MG63 (cell line): ENCODE results near the gene LTBP1. TPM values are rescaled to one million over a fixed set of nuclear protein-coding genes. Genes with fewer than 3 reads are reported as not detected.
"Not testable (repeated sequence)": the region's sequence is repeated elsewhere in the genome, so short reads cannot be mapped to it uniquely, and the experiment has no call there.

Experiments used
- DNase-seq: peaks from one replicate; pipeline ENCODE4 v3.0.0-alpha.2; 2020
- H3K27me3 ChIP-seq: fragments of 250-450 bp; sonication (Bioruptor Pico); 2 replicates; pipeline ENCODE4 v1.5.1; 2020; ENCODE audit warnings: mild to moderate bottlenecking, moderate library complexity
- H3K36me3 ChIP-seq: fragments of 250-450 bp; sonication (Bioruptor Pico); 2 replicates; pipeline ENCODE4 v1.5.1; 2020; ENCODE audit warnings: mild to moderate bottlenecking, moderate library complexity
- H3K4me3 ChIP-seq: fragments of 250-450 bp; sonication (Bioruptor Pico); 2 replicates; pipeline ENCODE4 v1.5.1; 2020; ENCODE audit warnings: mild to moderate bottlenecking, moderate library complexity
- H3K9me3 ChIP-seq: fragments of 250-450 bp; sonication (Bioruptor Pico); 2 replicates; pipeline ENCODE4 v1.5.1; 2020; ENCODE audit warnings: mild to moderate bottlenecking, moderate library complexity
- total RNA-seq: library from RNA; depleted of rRNA; stranded (reverse); fragments of >200 nt; shearing (Covaris generic); gene quantifications from 2 replicates; pipeline ENCODE4 v1.2.3, GENCODE V29; 2014; ENCODE audit warnings: low replicate concordance

Gene LTBP1
- total RNA-seq, 1 experiment from 2014 or later: 95.7 TPM

DNA sequence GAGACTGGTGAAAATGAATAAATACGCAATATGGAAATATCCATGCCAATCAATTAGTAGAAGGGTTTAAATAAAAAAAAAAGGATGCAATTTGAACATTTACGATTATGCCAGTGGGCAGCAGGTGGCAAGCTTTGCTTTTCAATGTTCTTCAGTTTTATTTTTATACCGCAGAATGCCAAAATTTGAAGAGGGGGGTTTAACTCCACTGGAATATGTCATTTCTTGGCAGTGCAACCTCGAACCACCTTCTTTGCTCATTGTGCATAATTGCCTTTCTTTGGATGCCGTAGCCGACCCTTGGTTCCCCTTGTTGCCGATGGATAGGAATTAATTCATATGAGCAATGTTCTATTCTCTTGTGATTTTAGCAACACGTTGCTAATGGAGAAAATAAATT lies 88.0 kb downstream of the LTBP1 start:
- DNase-seq: peak; percentile 38
- Histone ChIP-seq H3K27me3 (no peaks in the 10 kb centered on the region), H3K4me3 (no peak overlapping the region), H3K36me3 (no peaks in the 10 kb centered on the region), H3K9me3 (no peaks in the 10 kb centered on the region)

DNA sequence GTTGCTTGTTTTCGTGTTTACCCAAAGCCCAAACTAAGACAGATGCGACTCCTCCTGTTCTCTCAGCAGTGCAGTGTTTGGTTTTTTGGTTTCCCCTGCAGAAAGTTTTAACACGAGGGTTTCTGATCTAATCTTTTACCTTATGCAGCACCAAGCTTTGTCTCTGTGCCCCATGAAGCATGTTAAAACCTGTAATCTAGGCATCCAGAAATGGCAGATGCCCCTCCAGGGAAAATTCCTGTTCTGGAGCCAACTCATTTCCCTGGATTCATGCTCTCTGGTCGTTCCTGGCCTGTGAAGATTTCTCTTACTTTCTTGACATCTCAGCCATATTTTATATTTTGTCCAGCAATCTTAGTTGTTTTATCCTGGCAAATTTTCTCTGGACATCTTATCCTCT lies 91.5 kb downstream of the LTBP1 start:
- Histone ChIP-seq H3K9me3 (no peaks in the 10 kb centered on the region), H3K36me3 (no peaks in the 10 kb centered on the region), H3K27me3 (no peaks in the 10 kb centered on the region), H3K4me3 (no peak overlapping the region)
- no peak for DNase-seq

DNA sequence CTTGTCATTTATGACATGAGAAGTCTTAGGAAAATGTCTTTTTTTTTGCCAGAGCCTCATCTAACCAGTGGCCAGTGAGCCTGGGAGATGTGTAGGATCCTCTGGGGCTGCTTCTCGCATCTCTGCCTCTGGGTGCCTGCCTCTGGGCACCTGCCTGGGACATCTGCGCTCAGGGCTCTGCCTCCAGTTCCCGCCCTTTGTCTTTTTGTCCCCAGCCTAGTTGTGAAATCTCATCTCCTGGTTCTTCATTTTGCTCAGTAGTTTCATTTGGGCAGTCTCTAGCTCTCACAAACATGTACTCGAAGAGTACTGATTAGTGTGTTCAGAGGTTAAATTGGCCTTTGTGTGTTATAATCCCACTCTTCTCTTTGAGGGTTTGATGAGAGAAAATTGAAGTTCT lies 92.0 kb downstream of the LTBP1 start:
- no peak overlapping the region for H3K4me3 ChIP-seq
- H3K27me3 ChIP-seq: no peaks in the 10 kb centered on the region
- DNase-seq: no peak

DNA sequence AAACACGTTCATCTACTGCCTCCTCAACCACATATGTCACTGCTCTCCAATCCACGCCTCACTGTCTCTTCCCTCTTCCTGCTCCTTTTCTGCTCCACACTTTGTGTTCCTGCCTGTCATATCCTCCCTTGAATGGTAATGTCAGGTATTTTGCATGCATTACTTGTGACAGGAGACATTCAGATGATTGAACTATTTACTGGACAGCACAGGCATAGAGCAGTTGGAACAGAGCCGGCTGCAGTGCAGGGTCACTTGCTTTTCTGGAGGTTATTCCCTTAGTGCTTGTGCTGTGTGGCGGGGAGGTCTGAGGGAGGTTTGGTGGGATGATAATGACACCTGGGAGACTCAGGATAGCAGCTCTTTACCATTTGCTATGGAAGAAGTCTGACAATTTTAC lies 93.8 kb downstream of the LTBP1 start:
- H3K27me3 ChIP-seq: no peaks in the 10 kb centered on the region
- H3K9me3 ChIP-seq: no peaks in the 10 kb centered on the region
- no peak for DNase-seq
- H3K4me3 ChIP-seq: no peak overlapping the region
- no peaks in the 10 kb centered on the region for H3K36me3 ChIP-seq

More for the DNA sequence above, 92.0 kb downstream of the LTBP1 start:
- Histone ChIP-seq H3K36me3 (no peaks in the 10 kb centered on the region), H3K9me3 (no peaks in the 10 kb centered on the region)

DNA sequence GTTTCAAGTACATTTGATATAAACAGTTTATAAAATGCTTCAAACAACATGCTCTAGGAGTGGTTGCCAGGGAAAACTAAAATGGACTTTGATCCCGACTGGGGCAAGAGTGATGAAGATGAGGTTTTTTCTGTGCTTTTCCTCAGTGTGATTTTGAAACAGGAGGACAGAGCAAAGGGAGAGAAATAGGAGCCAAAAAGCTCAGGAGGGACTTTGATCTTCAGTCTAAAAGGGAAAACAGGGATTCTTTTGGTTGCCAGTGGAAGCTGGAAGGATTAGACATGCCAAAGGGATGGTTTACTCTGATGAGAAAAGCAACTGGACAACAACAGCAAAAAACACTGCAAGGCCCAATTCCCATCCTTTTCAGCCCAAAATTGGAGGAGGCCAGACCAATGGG lies 95.5 kb downstream of the LTBP1 start:
- Histone ChIP-seq H3K36me3 (no peaks in the 10 kb centered on the region), H3K4me3 (no peak overlapping the region), H3K9me3 (no peaks in the 10 kb centered on the region), H3K27me3 (no peaks in the 10 kb centered on the region)
- DNase-seq: no peak

DNA sequence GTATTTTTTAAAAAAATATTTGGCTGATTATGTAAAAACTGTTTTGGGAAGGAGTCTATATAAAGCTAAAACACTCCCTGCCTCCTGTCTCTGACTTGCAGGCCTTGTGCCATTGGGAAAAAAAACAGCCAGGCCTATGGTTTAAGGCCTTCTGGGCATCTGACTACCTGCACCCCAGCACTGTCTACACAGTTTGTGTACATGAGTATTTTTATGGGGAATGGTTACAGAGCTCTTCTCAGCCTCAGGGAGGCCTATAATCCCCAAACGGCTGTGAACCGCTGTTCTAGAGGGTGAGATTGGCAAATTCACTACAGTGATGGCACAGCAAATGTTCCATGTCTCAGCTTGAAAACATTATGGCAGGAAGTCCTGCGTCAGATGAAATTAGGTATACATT lies 96.1 kb downstream of the LTBP1 start:
- Histone ChIP-seq H3K9me3 (no peaks in the 10 kb centered on the region), H3K4me3 (no peak overlapping the region), H3K27me3 (no peaks in the 10 kb centered on the region), H3K36me3 (no peaks in the 10 kb centered on the region)
- DNase-seq: no peak

DNA sequence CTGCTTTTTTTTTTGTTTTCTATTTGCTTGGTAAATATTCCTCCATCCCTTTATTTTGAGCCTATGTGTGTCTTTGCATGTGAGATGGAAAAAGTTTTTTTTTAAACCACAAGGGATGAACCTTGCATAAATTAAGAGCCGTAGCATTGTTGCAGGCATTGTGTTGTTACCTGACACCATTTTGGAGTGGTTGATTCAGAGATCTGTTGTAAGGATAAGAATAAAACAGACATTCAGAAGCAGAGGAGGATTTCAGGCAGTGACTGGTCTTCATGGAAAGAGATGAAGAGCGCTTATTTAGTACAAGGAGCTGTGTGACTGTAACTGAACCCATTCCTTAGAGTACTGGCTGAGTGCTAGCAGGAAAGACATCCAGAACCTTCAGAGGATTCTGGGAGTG lies 101.2 kb downstream of the LTBP1 start:
- Histone ChIP-seq H3K9me3 (no peaks in the 10 kb centered on the region), H3K4me3 (no peak overlapping the region), H3K27me3 (no peaks in the 10 kb centered on the region), H3K36me3 (no peaks in the 10 kb centered on the region)
- DNase-seq: no peak

DNA sequence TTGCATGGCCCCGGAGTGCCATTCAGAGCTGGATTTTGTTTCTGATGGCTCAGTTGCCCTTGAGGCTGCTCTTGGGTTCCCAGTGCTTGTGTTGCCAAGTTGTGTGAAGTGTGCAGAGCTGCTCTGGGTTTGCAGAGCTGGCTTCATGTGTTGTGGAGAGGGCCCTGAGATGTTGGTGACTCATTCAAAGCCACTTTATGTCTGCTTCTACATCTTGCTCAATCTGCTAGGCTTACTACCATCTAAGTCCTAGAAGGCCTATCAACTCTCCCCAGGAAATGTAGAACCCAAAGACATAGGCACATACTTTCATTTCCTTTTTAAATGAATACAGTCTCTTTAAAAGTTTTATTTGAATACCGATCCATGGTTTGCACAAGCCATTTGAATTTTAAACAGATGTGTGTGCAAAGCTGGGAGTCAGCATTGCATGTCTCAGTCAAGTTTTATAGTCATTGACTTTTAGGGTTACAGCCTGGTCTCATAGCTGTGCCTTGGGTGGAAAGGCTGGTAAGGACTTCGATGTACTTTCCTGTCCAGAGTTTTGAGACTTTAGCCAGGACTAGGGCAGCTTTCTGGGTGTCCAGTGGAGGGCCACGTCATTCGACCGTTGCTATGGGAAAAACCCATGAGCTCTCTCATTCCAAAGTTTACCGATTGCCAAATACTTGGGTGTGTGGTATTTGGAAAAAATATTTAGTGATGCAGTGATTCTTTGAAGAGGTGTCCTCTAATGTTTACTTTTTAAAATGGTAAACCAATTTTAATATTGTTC lies 105.0 kb downstream of the LTBP1 start:
- Histone ChIP-seq H3K4me3 (no peak overlapping the region), H3K9me3 (0 out of 2 replicates have a peak, but pooled peaks cover 2% of the 10 kb centered on the region)
- peak; percentile 42 for DNase-seq

DNA sequence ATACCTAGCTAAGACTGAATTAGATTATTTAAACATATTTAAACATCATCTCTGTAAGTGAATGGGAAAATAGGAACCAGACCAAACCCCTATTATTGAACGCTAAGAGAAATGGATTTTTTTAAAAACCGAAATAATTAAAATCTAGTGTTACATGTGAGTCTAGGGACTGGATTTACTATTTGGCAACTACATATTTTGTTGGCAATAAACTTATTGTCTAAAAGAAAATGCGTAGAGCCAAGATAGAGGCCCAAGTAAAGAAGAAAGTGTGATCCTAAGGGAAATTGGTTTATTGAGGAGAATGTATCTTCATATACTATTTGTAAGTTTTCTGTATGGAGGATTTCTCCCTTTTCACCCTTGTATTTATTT lies 105.6 kb downstream of the LTBP1 start:
- Histone ChIP-seq H3K36me3 (no peaks in the 10 kb centered on the region), H3K4me3 (no peak overlapping the region), H3K27me3 (no peaks in the 10 kb centered on the region), H3K9me3 (0 out of 2 replicates have a peak, but pooled peaks cover 2% of the 10 kb centered on the region)
- DNase-seq: no peak

More for the DNA sequence above, 105.0 kb downstream of the LTBP1 start:
- no peaks in the 10 kb centered on the region for H3K36me3 ChIP-seq
- no peaks in the 10 kb centered on the region for H3K27me3 ChIP-seq

DNA sequence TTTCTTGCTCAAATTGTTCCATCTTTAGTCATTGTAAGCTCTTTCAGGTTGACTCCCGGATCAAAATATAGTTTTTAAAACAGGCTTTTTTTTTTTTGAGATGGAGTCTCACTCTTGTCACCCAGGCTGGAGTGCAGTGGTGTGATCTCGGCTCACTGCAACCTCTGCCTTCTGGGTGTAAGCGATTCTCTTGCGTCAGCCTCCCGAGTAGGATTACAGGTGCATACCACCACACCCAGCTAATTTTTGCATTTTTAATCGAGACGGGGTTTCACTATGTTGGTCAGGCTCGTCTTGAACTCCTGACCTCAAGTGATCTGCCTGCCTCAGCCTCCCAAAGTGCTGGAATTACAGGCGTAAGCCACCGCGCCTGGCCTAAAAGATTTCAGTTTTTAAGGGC lies 106.0 kb downstream of the LTBP1 start:
- not testable (repeated sequence) for DNase-seq, H3K9me3 ChIP-seq, H3K36me3 ChIP-seq, H3K27me3 ChIP-seq, H3K4me3 ChIP-seq

DNA sequence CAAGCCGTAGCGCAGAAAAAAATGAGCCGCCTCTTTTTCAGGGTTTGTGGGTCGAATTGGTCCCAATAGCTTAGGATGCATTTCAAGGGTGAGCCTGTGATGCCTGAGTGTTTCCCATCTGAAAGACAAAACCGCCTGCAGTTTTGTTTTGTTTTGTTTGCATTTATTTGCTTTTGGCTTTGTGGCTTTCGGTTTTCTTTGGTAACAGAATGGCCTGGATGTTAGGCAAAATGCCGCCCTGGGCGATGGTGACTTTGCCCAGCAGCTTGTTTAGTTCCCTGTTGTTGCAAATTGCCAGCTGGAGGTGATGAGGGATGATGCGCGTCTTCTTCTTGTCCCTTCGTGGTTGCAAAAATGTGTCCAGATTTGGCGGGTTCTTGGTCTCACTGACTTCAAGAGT lies 109.4 kb downstream of the LTBP1 start:
- H3K36me3 ChIP-seq: no peaks in the 10 kb centered on the region
- no peaks in the 10 kb centered on the region for H3K27me3 ChIP-seq
- 0 out of 2 replicates have a peak, but pooled peaks cover 2% of the 10 kb centered on the region for H3K9me3 ChIP-seq
- no peak for DNase-seq
- 0 out of 2 replicates have a peak overlapping the region, but pooled peaks have one; percentile 4 for H3K4me3 ChIP-seq

DNA sequence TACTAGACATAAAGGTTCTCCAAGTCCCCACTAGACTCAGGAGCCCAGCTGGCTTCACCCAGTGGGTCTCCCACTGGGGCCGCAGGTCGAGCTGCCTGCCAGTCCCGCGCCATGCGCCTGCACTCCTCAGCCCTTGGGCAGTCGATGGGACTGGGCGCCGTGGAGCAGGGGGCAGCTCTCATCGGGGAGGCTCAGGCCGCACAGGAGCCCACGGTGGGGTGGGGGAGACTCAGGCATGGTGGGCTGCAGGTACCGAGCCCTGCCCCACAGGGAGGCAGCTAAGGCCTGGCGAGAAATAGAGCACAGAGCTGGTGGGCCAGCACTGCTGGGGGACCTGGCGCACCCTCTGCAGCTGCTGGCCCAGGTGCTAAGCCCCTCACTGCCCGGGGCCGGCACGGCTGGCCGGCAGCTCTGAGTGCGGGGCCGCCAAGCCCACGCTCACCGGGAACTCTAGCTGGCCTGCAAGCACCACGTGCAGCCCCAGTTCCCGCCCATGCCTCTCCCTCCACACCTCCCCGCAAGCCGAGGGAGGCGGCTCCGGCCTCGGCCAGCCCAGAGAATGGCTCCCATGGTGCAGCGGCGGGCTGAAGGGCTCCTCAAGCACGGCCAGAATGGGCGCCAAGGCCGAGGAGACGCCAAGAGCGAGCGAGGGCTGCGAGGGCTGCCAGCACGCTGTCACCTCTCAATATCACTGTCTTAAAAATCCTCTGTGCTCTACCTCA lies 110.7 kb downstream of the LTBP1 start:
- H3K27me3 ChIP-seq, DNase-seq, H3K36me3 ChIP-seq, H3K4me3 ChIP-seq, H3K9me3 ChIP-seq: not testable (repeated sequence)

DNA sequence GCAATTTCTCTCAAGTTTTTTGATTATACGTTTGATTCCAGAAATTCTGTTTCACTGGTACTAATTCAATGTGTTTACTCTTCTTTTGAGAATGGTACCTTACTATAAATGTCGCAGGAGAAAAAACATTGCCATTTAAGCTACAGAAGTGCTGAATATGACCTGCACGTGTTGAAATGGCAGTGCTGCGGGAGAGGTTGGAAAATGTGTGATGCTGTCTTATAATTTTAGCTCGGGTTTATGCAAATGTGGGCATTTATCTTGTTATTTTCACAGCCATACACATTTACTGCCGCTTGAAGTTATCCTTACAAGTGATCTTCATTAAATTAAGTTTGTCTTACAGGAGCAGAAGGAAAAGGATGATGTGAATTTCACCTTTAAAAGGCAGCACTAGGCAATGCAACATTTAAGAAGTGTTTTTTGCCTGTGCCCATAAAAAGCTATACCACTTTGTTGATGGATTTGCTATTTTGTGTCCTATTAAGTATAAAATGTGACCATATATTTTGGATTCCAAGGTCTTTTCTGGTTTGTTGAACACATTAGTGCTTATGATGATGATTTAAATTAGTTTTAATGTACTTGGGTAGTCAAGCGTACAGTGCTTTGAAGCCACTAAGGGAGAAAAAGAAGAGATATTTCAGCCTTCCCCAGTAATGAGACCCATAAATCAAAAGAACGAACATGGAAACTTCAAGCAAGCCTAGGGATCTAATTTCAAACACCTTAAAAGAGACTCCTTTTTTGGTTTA lies 112.1 kb downstream of the LTBP1 start:
- Histone ChIP-seq H3K36me3 (no peaks in the 10 kb centered on the region), H3K9me3 (no peaks in the 10 kb centered on the region), H3K27me3 (no peaks in the 10 kb centered on the region), H3K4me3 (no peak overlapping the region)
- no peak for DNase-seq

DNA sequence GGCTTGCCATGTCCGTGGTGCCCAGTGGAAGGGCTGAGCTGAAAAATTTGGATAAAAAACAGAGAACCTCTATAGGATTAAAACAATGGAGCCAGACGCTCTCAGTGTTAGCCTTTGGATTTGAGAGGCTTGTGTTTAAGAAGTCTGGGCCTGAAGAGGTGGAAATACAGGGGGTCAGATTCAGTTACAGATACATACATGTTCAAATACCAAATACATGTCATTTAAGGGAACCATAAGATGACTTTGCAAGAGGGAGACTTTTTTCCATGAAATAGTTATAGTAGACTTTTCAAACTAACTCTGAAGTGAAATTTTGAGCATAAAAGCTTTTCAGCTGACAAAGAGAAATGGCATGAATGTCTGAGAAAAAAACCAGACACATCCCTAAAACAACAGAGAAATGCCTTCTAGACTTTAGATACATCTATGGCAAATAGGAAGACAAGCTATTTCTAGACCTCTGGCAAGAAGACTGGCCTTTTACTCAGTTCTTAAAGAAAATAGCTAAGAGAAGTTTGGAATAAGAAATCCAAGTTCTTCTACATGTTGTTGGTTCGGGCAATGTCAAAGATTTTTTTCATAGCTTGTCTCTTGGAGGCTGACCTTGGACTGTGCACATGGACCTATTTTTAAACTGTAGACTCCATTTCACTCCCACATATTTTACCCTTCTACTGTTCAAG lies 112.9 kb downstream of the LTBP1 start:
- no peak overlapping the region for H3K4me3 ChIP-seq
- no peaks in the 10 kb centered on the region for H3K9me3 ChIP-seq
- H3K27me3 ChIP-seq: no peaks in the 10 kb centered on the region
- H3K36me3 ChIP-seq: no peaks in the 10 kb centered on the region
- no peak for DNase-seq

DNA sequence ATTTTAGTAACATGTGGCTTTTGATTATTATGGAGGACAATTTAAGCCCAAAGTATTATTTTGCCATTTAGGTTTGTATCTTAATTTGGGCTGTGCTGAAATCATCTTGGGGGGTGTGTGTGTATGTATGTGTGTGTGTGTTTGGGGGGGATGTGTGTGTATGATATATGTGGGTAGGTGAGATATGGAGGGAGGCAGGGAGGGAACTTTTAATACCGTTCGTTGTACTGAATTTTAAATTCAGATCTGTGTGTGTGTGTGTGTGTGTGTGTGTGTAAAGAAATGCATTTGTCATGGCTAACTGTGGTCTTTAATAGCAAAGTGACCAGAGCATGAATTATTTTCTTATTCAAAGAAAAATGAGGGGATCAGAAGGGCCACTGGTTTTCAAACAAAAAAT lies 113.7 kb downstream of the LTBP1 start:
- no peak for DNase-seq
- Histone ChIP-seq H3K27me3 (no peaks in the 10 kb centered on the region), H3K36me3 (no peaks in the 10 kb centered on the region), H3K4me3 (no peak overlapping the region), H3K9me3 (peaks cover 3% of the 10 kb centered on the region; the same call in 1 of the 2 replicates)

DNA sequence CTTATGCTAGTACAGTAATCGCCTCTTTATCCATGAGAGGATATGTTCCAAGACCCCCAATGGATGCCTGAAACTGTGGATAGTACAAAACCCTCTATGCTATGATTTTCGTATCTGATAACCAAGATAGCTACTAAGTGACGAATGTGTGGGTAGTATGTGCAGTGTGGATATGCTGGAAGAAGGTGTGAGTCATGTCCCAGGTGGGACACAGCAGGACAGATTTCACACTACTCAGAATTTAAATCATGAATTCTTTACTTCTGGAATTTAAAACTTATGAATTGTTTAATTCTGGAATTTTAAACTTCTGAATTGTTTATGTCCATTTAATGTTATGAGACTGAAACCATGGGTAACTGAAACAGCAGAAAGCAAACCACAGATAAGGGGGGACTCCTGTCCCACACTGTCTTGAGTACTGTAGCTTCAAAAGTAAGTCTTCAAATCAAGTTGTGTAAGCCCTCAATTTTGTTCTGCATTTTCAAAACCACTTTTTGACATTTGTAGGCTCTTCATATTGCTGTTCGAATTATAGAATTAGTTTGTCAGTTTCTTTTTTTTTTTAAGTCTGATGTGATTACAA lies 116.0 kb downstream of the LTBP1 start:
- Histone ChIP-seq H3K27me3 (no peaks in the 10 kb centered on the region), H3K4me3 (no peak overlapping the region), H3K36me3 (no peaks in the 10 kb centered on the region), H3K9me3 (peaks cover 3% of the 10 kb centered on the region; the same call in 1 of the 2 replicates)
- DNase-seq: no peak
